ENCODE measurements around the gene GSTO1.

GSTO1 gene

GRCh38 chr10:104277785-104278184 is 23.1 kb downstream of the GSTO1 start:
- DNase-seq = no peak

GRCh38 chr10:104279550-104280259 is 25.0 kb downstream of the GSTO1 start:
- no peak for DNase-seq

- DNase-seq = no peak
Observed at GRCh38 chr10:104281694-104282093, 27.0 kb downstream of the GSTO1 start.

- DNase-seq = no peak
Observed at GRCh38 chr10:104284846-104285245, 30.2 kb downstream of the GSTO1 start.

GRCh38 chr10:104286939-104287338 is 32.2 kb downstream of the GSTO1 start:
- DNase-seq = no peak

GRCh38 chr10:104288355-104288754 is 33.7 kb downstream of the GSTO1 start:
- no peak for DNase-seq

- peak; percentile 85 for DNase-seq
Observed at GRCh38 chr10:104291439-104291951, 36.8 kb downstream of the GSTO1 start.

GRCh38 chr10:104293011-104293410 is 38.3 kb downstream of the GSTO1 start:
- no peak for DNase-seq

- no peak for DNase-seq
Observed at GRCh38 chr10:104293781-104294321, 39.2 kb downstream of the GSTO1 start.

GRCh38 chr10:104296687-104297436 is 42.2 kb downstream of the GSTO1 start:
- no peak for DNase-seq

GRCh38 chr10:104297697-104298660 is 43.3 kb downstream of the GSTO1 start:
- DNase-seq = no peak

- DNase-seq = no peak
Observed at GRCh38 chr10:104299031-104299904, 44.6 kb downstream of the GSTO1 start.

- DNase-seq = no peak
Observed at GRCh38 chr10:104300002-104300735, 45.5 kb downstream of the GSTO1 start.

- no peak for DNase-seq
Observed at GRCh38 chr10:104300736-104301292, 46.1 kb downstream of the GSTO1 start.

- no peak for DNase-seq
Observed at GRCh38 chr10:104301907-104302690, 47.4 kb downstream of the GSTO1 start.

GRCh38 chr10:104303594-104304355 is 49.1 kb downstream of the GSTO1 start:
- DNase-seq = peak; percentile 41

- no peak for DNase-seq
Observed at GRCh38 chr10:104304356-104304745, 49.7 kb downstream of the GSTO1 start.

GRCh38 chr10:104304927-104305326 is 50.2 kb downstream of the GSTO1 start:
- no peak for DNase-seq

GRCh38 chr10:104306897-104307296 is 52.2 kb downstream of the GSTO1 start:
- no peak for DNase-seq

Data from CD4-positive, alpha-beta T cell treated with Interleukin-4 for 4 hours (primary cell).